ENCODE data around the gene MAPKAPK2. TPM values are rescaled to one million over a fixed set of nuclear protein-coding genes. Genes with fewer than 3 reads are reported as not detected.

The MAPKAPK2 gene
- total RNA-seq, 1 donor from 2014 or later, result 24.7 TPM

- no peaks in the 10 kb centered on the region for H3K9me3 Mint-ChIP-seq
- Histone ChIP-seq H3F3A (ENCODE audit: low read depth) (peaks cover 5% of the 10 kb centered on the region), H3K27me3 (peaks cover 16% of the 10 kb centered on the region), H3K79me2 (ENCODE audit: low read depth) (no peaks in the 10 kb centered on the region), H2AFZ (replicated peaks) (no peak overlapping the region), H3K9ac (no peak overlapping the region), H3K4me1 (peaks cover 21% of the 10 kb centered on the region), H3K9me3 (ENCODE audit: low read depth) (no peaks in the 10 kb centered on the region), H3K4me3 (no peak overlapping the region), H3K36me3 (no peaks in the 10 kb centered on the region), H3K4me2 (no peak overlapping the region), H4K20me1 (ENCODE audit: low read depth) (no peaks in the 10 kb centered on the region), H3K27ac (no peak overlapping the region)
- peaks cover 6% of the 10 kb centered on the region for H3K4me1 Mint-ChIP-seq
- H3K27me3 Mint-ChIP-seq (ENCODE audit: insufficient read depth, low read depth), result peaks cover 2% of the 10 kb centered on the region
- TF ChIP-seq EZH2phosphoT487 (IDR thresholded peaks at IDR 0.05), result no peak
- no peak for TF ChIP-seq EZH2 (IDR thresholded peaks at IDR 0.05)
- no peak for TF ChIP-seq CTCF (IDR thresholded peaks at IDR 0.05)
- no peak overlapping the region for H3K27ac Mint-ChIP-seq
- DNase-seq (ENCODE audit: low spot score), result no peak
- no peak overlapping the region for H3K4me3 Mint-ChIP-seq
- peaks cover 16% of the 10 kb centered on the region for H3K36me3 Mint-ChIP-seq
These were observed 29.9 kb upstream of the MAPKAPK2 start for GRCh38 chr1:206654828-206655227.

- TF ChIP-seq CTCF (IDR thresholded peaks at IDR 0.05) (no peak), EZH2phosphoT487 (IDR thresholded peaks at IDR 0.05) (no peak), EZH2 (IDR thresholded peaks at IDR 0.05) (no peak)
- Histone ChIP-seq H3K36me3 (no peaks in the 10 kb centered on the region), H3K4me1 (peaks cover 21% of the 10 kb centered on the region), H3K9me3 (ENCODE audit: low read depth) (no peaks in the 10 kb centered on the region), H3K79me2 (ENCODE audit: low read depth) (no peaks in the 10 kb centered on the region), H3K27me3 (peaks cover 16% of the 10 kb centered on the region), H3F3A (ENCODE audit: low read depth) (peaks cover 5% of the 10 kb centered on the region), H3K4me2 (no peak overlapping the region), H4K20me1 (ENCODE audit: low read depth) (no peaks in the 10 kb centered on the region), H3K4me3 (no peak overlapping the region), H2AFZ (replicated peaks) (no peak overlapping the region), H3K9ac (no peak overlapping the region), H3K27ac (no peak overlapping the region)
- H3K9me3 Mint-ChIP-seq, result no peaks in the 10 kb centered on the region
- DNase-seq (ENCODE audit: low spot score), result no peak
- peaks cover 6% of the 10 kb centered on the region for H3K4me1 Mint-ChIP-seq
- no peak overlapping the region for H3K27ac Mint-ChIP-seq
- no peak overlapping the region for H3K4me3 Mint-ChIP-seq
- H3K36me3 Mint-ChIP-seq, result peaks cover 16% of the 10 kb centered on the region
- peaks cover 2% of the 10 kb centered on the region for H3K27me3 Mint-ChIP-seq (ENCODE audit: insufficient read depth, low read depth)
These were observed 29.2 kb upstream of the MAPKAPK2 start for GRCh38 chr1:206655471-206655882.

- DNase-seq (ENCODE audit: low spot score), result no peak
- H3K4me3 ChIP-seq, result no peak overlapping the region
- no peaks in the 10 kb centered on the region for H3K9me3 ChIP-seq (ENCODE audit: low read depth)
- no peak overlapping the region for H3K4me2 ChIP-seq
- H2AFZ ChIP-seq (replicated peaks), result no peak overlapping the region
- H3K79me2 ChIP-seq (ENCODE audit: low read depth), result no peaks in the 10 kb centered on the region
- Mint-ChIP-seq H3K27me3 (ENCODE audit: insufficient read depth, low read depth) (peaks cover 7% of the 10 kb centered on the region), H3K4me3 (no peak overlapping the region), H3K36me3 (peaks cover 7% of the 10 kb centered on the region), H3K4me1 (peaks cover 6% of the 10 kb centered on the region), H3K9me3 (no peaks in the 10 kb centered on the region), H3K27ac (no peak overlapping the region)
- H3K27me3 ChIP-seq, result peaks cover 17% of the 10 kb centered on the region
- no peak overlapping the region for H3K27ac ChIP-seq
- H3K9ac ChIP-seq, result no peak overlapping the region
- TF ChIP-seq EZH2phosphoT487 (IDR thresholded peaks at IDR 0.05) (no peak), CTCF (IDR thresholded peaks at IDR 0.05) (no peak), EZH2 (IDR thresholded peaks at IDR 0.05) (no peak)
- no peaks in the 10 kb centered on the region for H3K36me3 ChIP-seq
- peaks cover 5% of the 10 kb centered on the region for H3F3A ChIP-seq (ENCODE audit: low read depth)
- peaks cover 21% of the 10 kb centered on the region for H3K4me1 ChIP-seq
- H4K20me1 ChIP-seq (ENCODE audit: low read depth), result no peaks in the 10 kb centered on the region
These were observed 27.8 kb upstream of the MAPKAPK2 start for GRCh38 chr1:206656936-206657335.
